T-cell (primary cell): ENCODE data around the gene NDUFS2. TPM values are rescaled to one million over a fixed set of nuclear protein-coding genes. Genes with fewer than 3 reads are reported as not detected.

ENCODE experiments used
- ATAC-seq, 4 experiments: fragments of 200-7000 bp in 3 of 4; fragments of 150-1000 bp in 1 of 4; cut with Tn5 transposase; replicated peaks in 1 of 4; 1 replicate in 3 of 4; 2 replicates in 1 of 4; pipeline ENCODE4 v1.10.0; 2021; ENCODE audit warnings: moderate library complexity in 3 of 4, mild to moderate bottlenecking in 2 of 4, moderate number of reproducible peaks in 1 of 4
- CTCF ChIA-PET, 2 donors: fragments of 300-600 bp; sonication (Branson Sonifier 250); formaldehyde crosslinking; loops; one replicate each; lab custom pipeline; 2022; ENCODE audit warnings: antibody characterized with exemption in 2 of 2; lab: Charles Lee
- POLR2A ChIA-PET, 2 donors: fragments of 300-600 bp; sonication (Branson Sonifier 250); formaldehyde crosslinking; loops; one replicate each; lab custom pipeline; 2022; ENCODE audit warnings: antibody characterized with exemption in 2 of 2; lab: Charles Lee
- DNase-seq, 35 experiments: peaks; one replicate each; pipeline versions ENCODE4 v3.0.0 to v3.0.0-alpha.2; 2013 to 2023
- H3K27ac ChIP-seq: one replicate; pipeline ENCODE4 v1.5.1; 2013; ENCODE audit warnings: low read length
- H3K27me3 ChIP-seq, 2 experiments: replicated peaks in 1 of 2; 1 replicate in 1 of 2; 2 replicates in 1 of 2; pipeline versions ENCODE4 v1.6.1 to v1.7.0; 2013; ENCODE audit warnings: low read length in 1 of 2, mixed read lengths in 1 of 2; ENCODE audit not compliant: control insufficient read depth in 2 of 2, insufficient read depth in 2 of 2; ENCODE audit errors: extremely low read depth in 1 of 2
- H3K36me3 ChIP-seq, 2 donors: 1 replicate in 1 of 2; 2 replicates in 1 of 2; pipeline versions ENCODE4 v1.6.1 to v1.7.0; 2013; ENCODE audit warnings: low read length in 1 of 2; ENCODE audit not compliant: control insufficient read depth in 2 of 2, insufficient read depth in 1 of 2; ENCODE audit errors: extremely low read depth in 1 of 2
- H3K4me1 ChIP-seq, 2 experiments: 1 replicate in 1 of 2; 2 replicates in 1 of 2; pipeline versions ENCODE4 v1.6.1 to v1.7.0; 2013; ENCODE audit warnings: low read length in 2 of 2, mixed read lengths in 1 of 2; ENCODE audit not compliant: insufficient read depth in 2 of 2, control insufficient read depth in 1 of 2; ENCODE audit errors: extremely low read depth in 1 of 2
- H3K4me3 ChIP-seq, 2 donors: 1 replicate in 1 of 2; 2 replicates in 1 of 2; pipeline versions ENCODE4 v1.5.1 to v1.7.0; 2013; ENCODE audit warnings: mild to moderate bottlenecking in 2 of 2, low read length in 1 of 2, moderate library complexity in 1 of 2; ENCODE audit not compliant: control insufficient read depth in 1 of 2; ENCODE audit errors: extremely low read depth in 1 of 2
- H3K9me3 ChIP-seq: 2 replicates; pipeline ENCODE4 v1.7.0; 2013
- H3K27ac Mint-ChIP-seq, 2 donors: one replicate each; pipeline ENCODE4 v1.8.0; 2020 to 2021; ENCODE audit warnings: mild to moderate bottlenecking in 2 of 2, mixed read lengths in 2 of 2
- H3K27me3 Mint-ChIP-seq, 2 donors: one replicate each; pipeline ENCODE4 v1.8.0; 2021 to 2022; ENCODE audit warnings: mixed read lengths in 2 of 2
- H3K36me3 Mint-ChIP-seq: one replicate; pipeline ENCODE4 v1.8.0; 2021; ENCODE audit warnings: mixed read lengths
- H3K4me1 Mint-ChIP-seq, 3 donors: one replicate each; pipeline ENCODE4 v1.8.0; 2020 to 2022; ENCODE audit warnings: mixed read lengths in 3 of 3, mild to moderate bottlenecking in 1 of 3
- H3K4me3 Mint-ChIP-seq, 3 donors: one replicate each; pipeline ENCODE4 v1.8.0; 2020 to 2022; ENCODE audit warnings: mild to moderate bottlenecking in 3 of 3, mixed read lengths in 3 of 3, moderate library complexity in 3 of 3
- H3K9me3 Mint-ChIP-seq, 3 donors: one replicate each; pipeline ENCODE4 v1.8.0; 2020 to 2022; ENCODE audit warnings: mixed read lengths in 3 of 3
- WGBS: methylation state at CpG from one replicate; pipeline ENCODE4 v1.1.5; 2013; ENCODE audit warnings: missing lambda C conversion rate; ENCODE audit not compliant: insufficient coverage; 5-methylcytosine and 5-hydroxymethylcytosine counted together
- total RNA-seq, 35 experiments: library from RNA in 6 of 35; stranded (reverse) in 6 of 35; fragments of 120-200 nt in 1 of 35; gene quantifications; one replicate each; pipeline versions ENCODE4 v1.2.1 to v1.2.4 and lab custom pipeline; 2013 to 2026

The NDUFS2 gene
- total RNA-seq, 5 donors from 2014 or later (not counting 1 experiment from before 2014, with no cell fraction given), result 57.3 to 92.2 (median 88.2) TPM

DNA sequence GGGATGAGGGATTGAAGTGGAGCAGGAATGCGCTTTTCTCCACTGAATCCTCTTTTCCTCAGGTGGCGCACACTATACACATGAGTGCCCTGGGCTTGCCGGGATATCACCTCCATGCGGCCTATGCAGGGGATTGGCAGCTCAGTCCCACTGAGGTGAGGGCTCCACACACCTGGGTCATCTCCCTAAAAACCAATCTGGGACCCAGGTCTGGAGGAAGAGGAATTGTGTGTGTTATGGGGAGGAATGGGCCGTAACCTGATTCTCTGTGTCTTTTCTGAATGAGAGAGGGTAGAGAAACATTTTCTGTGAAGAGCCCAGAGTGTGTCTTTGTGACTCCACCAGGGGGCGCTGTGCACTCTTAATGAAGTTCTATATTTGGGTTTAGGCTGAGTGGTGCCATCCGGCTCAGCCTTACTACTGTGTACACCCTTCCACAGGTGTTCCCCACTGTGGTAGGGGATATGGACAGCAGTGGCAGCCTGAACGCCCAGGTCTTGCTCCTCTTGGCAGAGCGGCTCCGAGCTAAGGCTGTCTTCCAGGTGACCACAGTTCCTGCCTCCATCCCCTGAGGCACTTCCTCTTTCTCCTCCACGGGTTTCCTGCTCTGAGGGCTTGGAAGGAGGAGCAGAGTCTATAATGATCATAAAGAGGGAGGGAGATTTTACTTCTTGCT is 25.2 kb downstream of the NDUFS2 start:
- Histone ChIP-seq H3K4me3 (peak overlapping the region in 1 of 2 donors; percentile 39), H3K27me3 (no peaks in the 10 kb centered on the region), H3K4me1 (peaks cover 15 to 31% of the 10 kb centered on the region in 2 experiments), H3K9me3 (no peaks in the 10 kb centered on the region), H3K36me3 (peaks cover 5 to 23% of the 10 kb centered on the region in 2 donors), H3K27ac (peak overlapping the region; percentile 32)
- H3K9me3 Mint-ChIP-seq, result no peaks in the 10 kb centered on the region
- ATAC-seq (peak; percentile 40 to 52 (median 50)), DNase-seq (peak; percentile 73 to 93 (median 86))
- CTCF ChIA-PET, result interaction anchor here (0.5 to 3.0 kb wide), 13 partner anchors 10 to 237 kb away, joined by 3 to 76 read pairs (median 5); partner anchors contain the start of genes NDUFS2 (in 1 of the 2), PCP4L1 (in 1 of the 2) and PPOX (in 1 of the 2)
- H3K4me1 Mint-ChIP-seq, result peaks cover 30 to 42% (median 32%) of the 10 kb centered on the region in 3 donors
- H3K27me3 Mint-ChIP-seq, result no peaks in the 10 kb centered on the region
- peak overlapping the region; percentile 53 to 78 for H3K27ac Mint-ChIP-seq
- POLR2A ChIA-PET, result no interaction called here
- peaks cover 17% of the 10 kb centered on the region for H3K36me3 Mint-ChIP-seq
- peak overlapping the region; percentile 89 to 100 (median 99) for H3K4me3 Mint-ChIP-seq
- WGBS, result 10% methylated on average over 2 of the region's 11 CpGs

- Mint-ChIP-seq H3K27me3 (no peaks in the 10 kb centered on the region), H3K4me1 (peaks cover 30 to 42% (median 32%) of the 10 kb centered on the region in 3 donors), H3K27ac (peak overlapping the region; percentile 53 to 78), H3K36me3 (peaks cover 17% of the 10 kb centered on the region), H3K9me3 (no peaks in the 10 kb centered on the region), H3K4me3 (peak overlapping the region in 2 of 3 donors; percentile 89 to 100)
- Histone ChIP-seq H3K36me3 (peaks cover 5 to 23% of the 10 kb centered on the region in 2 donors), H3K4me3 (no peak overlapping the region), H3K27me3 (no peaks in the 10 kb centered on the region), H3K4me1 (peaks cover 15 to 31% of the 10 kb centered on the region in 2 experiments), H3K9me3 (no peaks in the 10 kb centered on the region), H3K27ac (no peak overlapping the region)
- ATAC-seq, result no peak
- no CpG with 5 or more reads among the region's 7 CpGs for WGBS
- POLR2A ChIA-PET, result no interaction called here
- no peak for DNase-seq
- CTCF ChIA-PET, result interaction anchor here (0.6 to 3.0 kb wide), 9 partner anchors 10 to 238 kb away, joined by 3 to 29 read pairs (median 4); partner anchors contain the start of gene PPOX (in 1 of the 2)
Observed at GRCh38 chr1:161228032-161228431, 25.9 kb downstream of the NDUFS2 start.

DNA sequence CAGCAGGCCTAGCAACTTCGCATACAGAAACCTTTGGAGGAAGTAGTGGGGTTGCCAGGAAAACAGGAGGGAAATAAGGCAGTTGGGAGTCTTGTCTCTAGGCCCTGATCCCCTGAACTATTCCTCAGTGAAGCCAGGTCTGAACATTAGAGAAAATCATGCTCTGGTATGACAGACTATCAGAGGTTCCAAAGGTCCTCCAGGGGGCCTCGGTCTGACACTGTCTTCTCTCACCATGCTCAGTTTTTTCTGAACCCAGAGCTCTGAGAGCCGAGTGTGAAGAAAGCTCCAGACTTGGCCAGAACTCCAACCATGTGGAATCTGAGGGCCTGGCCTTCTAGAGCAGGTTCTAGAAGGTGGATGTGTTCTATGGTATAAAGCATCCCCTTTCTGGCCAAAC is 27.7 kb downstream of the NDUFS2 start:
- ChIA-PET CTCF (interaction anchor here (0.5 to 2.7 kb wide), 4 partner anchors 60 to 152 kb away, joined by 3 to 14 read pairs (median 9); no protein-coding TSS in a partner anchor), POLR2A (no interaction called here)
- peaks cover 5 to 23% of the 10 kb centered on the region in 2 donors for H3K36me3 ChIP-seq
- no peak for ATAC-seq
- H3K9me3 ChIP-seq, result no peaks in the 10 kb centered on the region
- H3K27ac ChIP-seq, result no peak overlapping the region
- no peak overlapping the region for H3K4me3 Mint-ChIP-seq
- H3K36me3 Mint-ChIP-seq, result peaks cover 17% of the 10 kb centered on the region
- no peaks in the 10 kb centered on the region for H3K27me3 ChIP-seq
- no peak for DNase-seq
- no peaks in the 10 kb centered on the region for H3K27me3 Mint-ChIP-seq
- no peak overlapping the region for H3K4me3 ChIP-seq
- H3K4me1 Mint-ChIP-seq, result peaks cover 24 to 36% (median 32%) of the 10 kb centered on the region in 3 donors
- no peaks in the 10 kb centered on the region for H3K9me3 Mint-ChIP-seq
- WGBS, result 100% methylated on average over 1 of the region's 3 CpGs
- H3K4me1 ChIP-seq, result peaks cover 15 to 31% of the 10 kb centered on the region in 2 experiments
- H3K27ac Mint-ChIP-seq, result no peak overlapping the region

DNA sequence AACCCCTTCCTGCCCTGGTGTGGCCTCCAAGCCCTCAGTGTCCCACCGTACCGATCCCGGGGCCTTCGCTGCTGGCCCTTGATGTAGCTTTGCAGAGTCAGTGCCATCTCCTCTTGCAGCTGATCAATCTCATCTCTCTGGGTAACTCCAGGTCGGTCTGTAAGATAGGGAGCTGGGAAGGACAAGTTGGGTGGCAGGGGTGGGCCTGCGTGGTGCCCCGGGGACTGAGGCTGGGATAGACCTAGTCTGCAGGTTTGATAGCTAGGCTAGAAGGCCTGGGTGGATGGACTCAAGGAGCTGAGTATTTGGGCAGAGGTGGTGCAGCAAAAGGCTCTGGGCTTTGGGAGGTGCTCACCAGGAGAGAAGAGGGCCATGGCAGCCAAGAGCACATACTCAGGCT is 28.6 kb downstream of the NDUFS2 start:
- 95% methylated on average over 7 of the region's 7 CpGs for WGBS
- ChIA-PET POLR2A (interaction anchor here in 1 of 2 donors (0.5 kb wide), 1 partner anchor 10 kb away, joined by 6 read pairs; no protein-coding TSS in a partner anchor), CTCF (interaction anchor here (0.6 to 2.7 kb wide), 3 partner anchors 76 to 155 kb away, joined by 4 to 14 read pairs (median 10); no protein-coding TSS in a partner anchor)

GRCh38 chr1:161233102-161233501 is 30.9 kb downstream of the NDUFS2 start:
- Histone ChIP-seq H3K27me3 (peaks cover 2 to 4% of the 10 kb centered on the region in 2 experiments), H3K36me3 (peaks cover 5 to 18% of the 10 kb centered on the region in 2 donors), H3K27ac (no peak overlapping the region), H3K9me3 (no peaks in the 10 kb centered on the region), H3K4me1 (peaks cover 0 to 1% of the 10 kb centered on the region in 2 experiments), H3K4me3 (no peak overlapping the region)
- Mint-ChIP-seq H3K4me3 (no peak overlapping the region), H3K36me3 (peaks cover 13% of the 10 kb centered on the region), H3K4me1 (peaks cover 0 to 5% (median 0%) of the 10 kb centered on the region in 3 donors), H3K27me3 (no peaks in the 10 kb centered on the region), H3K27ac (no peak overlapping the region), H3K9me3 (no peaks in the 10 kb centered on the region)
- no peak for ATAC-seq
- CTCF ChIA-PET, result interaction anchor here in 1 of 2 donors (0.6 kb wide), 1 partner anchor 109 kb away, joined by 5 read pairs; no protein-coding TSS in a partner anchor
- POLR2A ChIA-PET, result interaction anchor here in 1 of 2 donors (1.1 kb wide), 1 partner anchor 20 kb away, joined by 3 read pairs; no protein-coding TSS in a partner anchor
- DNase-seq, result no peak
- 84% methylated on average over 9 of the region's 9 CpGs for WGBS

More for the DNA sequence above, 28.6 kb downstream of the NDUFS2 start:
- Mint-ChIP-seq H3K27me3 (no peaks in the 10 kb centered on the region), H3K36me3 (peaks cover 17% of the 10 kb centered on the region), H3K9me3 (no peaks in the 10 kb centered on the region), H3K27ac (peak overlapping the region in 1 of 2 donors; percentile 55), H3K4me1 (peaks cover 17 to 28% (median 23%) of the 10 kb centered on the region in 3 donors), H3K4me3 (no peak overlapping the region)
- Histone ChIP-seq H3K27me3 (no peaks in the 10 kb centered on the region), H3K27ac (no peak overlapping the region), H3K36me3 (peaks cover 5 to 23% of the 10 kb centered on the region in 2 donors), H3K4me3 (no peak overlapping the region), H3K9me3 (no peaks in the 10 kb centered on the region), H3K4me1 (peaks cover 9 to 24% of the 10 kb centered on the region in 2 experiments)
- ATAC-seq (no peak), DNase-seq (no peak)
